Measurements from ENCODE around the gene VCAM1.

GRCh38 chr1:100713626-100714025, 5.9 kb upstream of the VCAM1 start:
- TF ChIP-seq HMGXB4 (CRISPR knock-in tag; IDR thresholded peaks at IDR 0.05) (no peak), TP53 (CRISPR knock-in tag; IDR thresholded peaks at IDR 0.05) (no peak), E2F4 (CRISPR knock-in tag; IDR thresholded peaks at IDR 0.05; ENCODE audit: borderline replicate concordance, low read depth) (no peak), CTCF (IDR thresholded peaks at IDR 0.05) (no peak), ZNF416 (CRISPR knock-in tag; IDR thresholded peaks at IDR 0.05) (no peak), ZNF219 (CRISPR knock-in tag; IDR thresholded peaks at IDR 0.05; ENCODE audit: borderline replicate concordance) (no peak), ZNF232 (CRISPR knock-in tag; IDR thresholded peaks at IDR 0.05) (no peak), SMAD4 (CRISPR knock-in tag; IDR thresholded peaks at IDR 0.05) (no peak)
